ENCODE results near the gene GLG1. TPM values are rescaled to one million over a fixed set of nuclear protein-coding genes. Genes with fewer than 3 reads are reported as not detected.

The GLG1 gene
- total RNA-seq, 1 experiment from 2014 or later, result 135 TPM

DNA sequence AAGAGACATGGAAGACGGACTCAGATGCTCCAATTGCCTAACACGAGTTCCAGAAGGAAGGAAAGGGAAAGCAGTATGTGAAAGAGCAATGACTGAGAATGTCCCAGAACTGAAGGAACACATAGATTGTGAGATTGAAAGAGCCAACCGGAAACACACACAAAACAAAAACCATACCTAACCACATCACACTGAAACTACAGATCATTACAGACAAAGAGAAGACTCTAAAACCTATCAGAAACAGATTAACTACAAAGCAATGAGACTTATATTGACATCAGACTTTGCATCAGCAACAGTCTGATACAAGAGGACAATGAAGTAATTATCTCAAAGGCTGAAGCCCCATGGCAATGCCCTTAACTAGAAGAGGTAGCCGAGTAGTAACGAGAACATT lies 140.0 kb downstream of the GLG1 start:
- no peaks in the 10 kb centered on the region for H3K27me3 Mint-ChIP-seq (ENCODE audit: low read depth)
- no peak for DNase-seq
- no peaks in the 10 kb centered on the region for H3K27me3 ChIP-seq (ENCODE audit: insufficient read depth, low read length)
- H4K8ac ChIP-seq (replicated peaks; ENCODE audit: insufficient read length, low read depth, low read length), result no peak overlapping the region
- WGBS (ENCODE audit: extremely low coverage, insufficient read length, low lambda C conversion rate), result no CpG with 5 or more reads among the region's 5 CpGs
- H3K36me3 Mint-ChIP-seq (ENCODE audit: insufficient read depth in 1 of 3, low read depth in 3 of 3), result peaks cover 53 to 96% (median 82%) of the 10 kb centered on the region in 3 experiments; a peak in 6 of 7 replicates
- no peaks in the 10 kb centered on the region for H3K79me2 ChIP-seq (ENCODE audit: insufficient read depth, low read length)
- H3K18ac ChIP-seq (ENCODE audit: insufficient read length, low read depth, low read length), result no peak overlapping the region
- no peaks in the 10 kb centered on the region for H3K4me1 ChIP-seq (ENCODE audit: insufficient read depth, low read length)
- H3K9ac ChIP-seq (ENCODE audit: extremely low read depth, insufficient read length, low read length), result no peak overlapping the region
- no peaks in the 10 kb centered on the region for H3K4me1 Mint-ChIP-seq
- H3K56ac ChIP-seq (ENCODE audit: insufficient read length, low read depth, low read length), result no peak overlapping the region
- H3K4me3 Mint-ChIP-seq, result no peak overlapping the region
- no peak overlapping the region for H2AK5ac ChIP-seq (ENCODE audit: insufficient read length, low read length)
- H3K79me1 ChIP-seq (ENCODE audit: insufficient read depth, low read depth, low read length, poor library complexity, severe bottlenecking), result no peaks in the 10 kb centered on the region
- H4K5ac ChIP-seq (ENCODE audit: insufficient read length, low read depth, low read length), result no peak overlapping the region
- no peaks in the 10 kb centered on the region for H4K20me1 ChIP-seq (ENCODE audit: control insufficient read depth, insufficient read depth, insufficient read length)
- H3K23ac ChIP-seq (ENCODE audit: insufficient read length, low read depth, low read length), result no peak overlapping the region
- no peak overlapping the region for H3K14ac ChIP-seq (ENCODE audit: insufficient read depth, low read length)
- TF ChIP-seq, protein P1, sequence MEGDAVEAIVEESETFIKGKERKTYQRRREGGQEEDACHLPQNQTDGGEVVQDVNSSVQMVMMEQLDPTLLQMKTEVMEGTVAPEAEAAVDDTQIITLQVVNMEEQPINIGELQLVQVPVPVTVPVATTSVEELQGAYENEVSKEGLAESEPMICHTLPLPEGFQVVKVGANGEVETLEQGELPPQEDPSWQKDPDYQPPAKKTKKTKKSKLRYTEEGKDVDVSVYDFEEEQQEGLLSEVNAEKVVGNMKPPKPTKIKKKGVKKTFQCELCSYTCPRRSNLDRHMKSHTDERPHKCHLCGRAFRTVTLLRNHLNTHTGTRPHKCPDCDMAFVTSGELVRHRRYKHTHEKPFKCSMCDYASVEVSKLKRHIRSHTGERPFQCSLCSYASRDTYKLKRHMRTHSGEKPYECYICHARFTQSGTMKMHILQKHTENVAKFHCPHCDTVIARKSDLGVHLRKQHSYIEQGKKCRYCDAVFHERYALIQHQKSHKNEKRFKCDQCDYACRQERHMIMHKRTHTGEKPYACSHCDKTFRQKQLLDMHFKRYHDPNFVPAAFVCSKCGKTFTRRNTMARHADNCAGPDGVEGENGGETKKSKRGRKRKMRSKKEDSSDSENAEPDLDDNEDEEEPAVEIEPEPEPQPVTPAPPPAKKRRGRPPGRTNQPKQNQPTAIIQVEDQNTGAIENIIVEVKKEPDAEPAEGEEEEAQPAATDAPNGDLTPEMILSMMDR (conservative IDR thresholded peaks at IDR 0.05), result no peak
- H3K23me2 ChIP-seq (ENCODE audit: insufficient read length, low read depth, low read length, poor library complexity, severe bottlenecking), result no peaks in the 10 kb centered on the region
- no peak overlapping the region for H2BK120ac ChIP-seq (ENCODE audit: low read depth, low read length, poor library complexity, severe bottlenecking)
- no peaks in the 10 kb centered on the region for H3K9me3 ChIP-seq (ENCODE audit: control insufficient read depth, low read depth, low read length)
- no peak overlapping the region for H4K91ac ChIP-seq (ENCODE audit: insufficient read length, low read depth, low read length)
- H2BK20ac ChIP-seq (ENCODE audit: low read depth, low read length, poor library complexity, severe bottlenecking), result no peak overlapping the region
- H3K27ac Mint-ChIP-seq, result no peak overlapping the region; a peak in 1 of 7 replicates
- H3K9me3 Mint-ChIP-seq, result no peaks in the 10 kb centered on the region
- no peak overlapping the region for H3K4ac ChIP-seq (ENCODE audit: low read depth, low read length)
- H2BK15ac ChIP-seq (ENCODE audit: low read depth, low read length), result no peak overlapping the region
- no peak overlapping the region for H3T11ph ChIP-seq (ENCODE audit: low read length)
- no peak overlapping the region for H2BK12ac ChIP-seq (ENCODE audit: insufficient read length, low read depth, low read length)
- H3K4me2 ChIP-seq (ENCODE audit: insufficient read depth, insufficient read length, low read length), result no peak overlapping the region
- H2BK5ac ChIP-seq (ENCODE audit: insufficient read length, low read length), result no peak overlapping the region
- no peak overlapping the region for H3K27ac ChIP-seq (ENCODE audit: insufficient read length, low read depth, low read length)
- H2AFZ ChIP-seq (ENCODE audit: low read length), result no peak overlapping the region

All from H9 (cell line).